H1 (cell line): Measurements from ENCODE around the gene UGGT1. TPM values are rescaled to one million over a fixed set of nuclear protein-coding genes. Genes with fewer than 3 reads are reported as not detected.
"Not testable (repeated sequence)": the region's sequence is repeated elsewhere in the genome, so short reads cannot be mapped to it uniquely, and the experiment has no call there.

Source experiments
- CTCF ChIA-PET: fragments of 300-600 bp; sonication (Branson Sonifier 250); formaldehyde crosslinking; loops from one replicate; lab custom pipeline; 2021; ENCODE audit not compliant: partially characterized antibody; lab: Charles Lee
- POLR2A ChIA-PET: fragments of 300-600 bp; sonication (Branson Sonifier 250); formaldehyde crosslinking; loops from one replicate; lab custom pipeline; 2021; ENCODE audit warnings: inconsistent platforms; ENCODE audit not compliant: partially characterized antibody; lab: Charles Lee
- DNase-seq, 2 experiments: peaks; one replicate each; pipeline versions ENCODE4 v3.0.0 to v3.0.0-alpha.2; 2010 to 2022; ENCODE audit warnings: low spot score in 2 of 2, low read depth in 1 of 2, mixed read lengths in 1 of 2
- FAIRE-seq: peaks from 2 replicates; lab custom pipeline; 2011; peaks lifted over from hg19 to GRCh38; lab: Jason Lieb, UNC
- H2AFZ ChIP-seq: 2 replicates; pipeline ENCODE4 v1.8.1; 2012; ENCODE audit warnings: low read length, inconsistent platforms
- H2AK5ac ChIP-seq: 2 replicates; pipeline ENCODE4 v1.6.1; 2013; ENCODE audit warnings: low read depth, low read length
- H2BK120ac ChIP-seq: replicated peaks from 2 replicates; pipeline ENCODE3; 2013; ENCODE audit warnings: low read depth, low read length, inconsistent platforms
- H2BK12ac ChIP-seq: 2 replicates; pipeline ENCODE4 v1.6.1; 2013; ENCODE audit warnings: low read depth, low read length
- H2BK15ac ChIP-seq: 2 replicates; pipeline ENCODE4 v1.6.1; 2013; ENCODE audit warnings: low read length
- H2BK20ac ChIP-seq: 2 replicates; pipeline ENCODE4 v1.6.1; 2013; ENCODE audit warnings: low read length
- H2BK5ac ChIP-seq: 2 replicates; pipeline ENCODE4 v1.6.1; 2013; ENCODE audit warnings: low read depth, low read length
- H3K14ac ChIP-seq: 2 replicates; pipeline ENCODE4 v1.6.1; 2013; ENCODE audit warnings: inconsistent platforms; ENCODE audit not compliant: insufficient read length
- H3K18ac ChIP-seq: 2 replicates; pipeline ENCODE4 v1.6.1; 2013; ENCODE audit warnings: low read length; ENCODE audit errors: extremely low read depth
- H3K23ac ChIP-seq: 2 replicates; pipeline ENCODE4 v1.6.1; 2013; ENCODE audit warnings: inconsistent platforms; ENCODE audit not compliant: insufficient read length
- H3K23me2 ChIP-seq: 2 replicates; pipeline ENCODE4 v1.6.1; 2013; ENCODE audit warnings: low read depth, low read length
- H3K27ac ChIP-seq: 2 replicates; pipeline ENCODE4 v1.6.1; 2011; ENCODE audit warnings: low read depth, low read length, inconsistent platforms
- H3K27me3 ChIP-seq, 4 experiments: replicated peaks in 1 of 4; 1 replicate in 1 of 4; 2 replicates in 3 of 4; pipeline versions ENCODE4 v1.6.1 to v1.8.1; 2011 to 2013; ENCODE audit warnings: low read length in 3 of 4, mild to moderate bottlenecking in 3 of 4, inconsistent platforms in 2 of 4, mixed read lengths in 2 of 4, moderate library complexity in 1 of 4; ENCODE audit not compliant: control insufficient read depth in 3 of 4, insufficient read depth in 3 of 4; ENCODE audit errors: extremely low read depth in 1 of 4
- H3K36me3 ChIP-seq, 4 experiments: 2 replicates each; pipeline versions ENCODE4 v1.6.1 to v1.8.1; 2011 to 2013; ENCODE audit warnings: mild to moderate bottlenecking in 4 of 4, low read length in 3 of 4, moderate library complexity in 2 of 4, control low read depth in 1 of 4, inconsistent platforms in 1 of 4; ENCODE audit not compliant: insufficient read depth in 4 of 4, control insufficient read depth in 2 of 4
- H3K4ac ChIP-seq: replicated peaks from 2 replicates; pipeline ENCODE3; 2013; ENCODE audit warnings: low read length, low read depth, mixed read lengths, inconsistent platforms; ENCODE audit not compliant: insufficient read length
- H3K4me1 ChIP-seq, 4 experiments: replicated peaks in 1 of 4; 1 replicate in 1 of 4; 2 replicates in 3 of 4; pipeline versions ENCODE4 v1.6.1 to v1.8.1; 2011 to 2013; ENCODE audit warnings: low read length in 3 of 4, inconsistent platforms in 2 of 4, mixed read lengths in 1 of 4; ENCODE audit not compliant: insufficient read depth in 4 of 4, control insufficient read depth in 3 of 4
- H3K4me2 ChIP-seq, 2 experiments: 2 replicates each; pipeline versions ENCODE4 v1.6.1 to v1.8.1; 2011 to 2013; ENCODE audit warnings: low read depth in 2 of 2, low read length in 2 of 2, control low read depth in 1 of 2, inconsistent platforms in 1 of 2, mild to moderate bottlenecking in 1 of 2; ENCODE audit not compliant: insufficient read depth in 1 of 2
- H3K4me3 ChIP-seq, 4 experiments: fragments of 200-600, 300-600 bp in 1 of 4; sonication (generic), shearing (Covaris generic), sonication (Bioruptor Twin) in 1 of 4; 2 replicates each; pipeline versions ENCODE4 v1.5.1 to v1.8.1; 2011 to 2016; ENCODE audit warnings: low read length in 4 of 4, low read depth in 3 of 4, control low read depth in 2 of 4, inconsistent platforms in 2 of 4, mild to moderate bottlenecking in 2 of 4, mixed read lengths in 1 of 4, moderate library complexity in 1 of 4; ENCODE audit not compliant: insufficient read depth in 2 of 4; ENCODE audit errors: extremely low read depth in 1 of 4
- H3K56ac ChIP-seq: replicated peaks from 2 replicates; pipeline ENCODE3; 2013; ENCODE audit warnings: low read depth, mild to moderate bottlenecking, mixed read lengths, low read length, inconsistent platforms; ENCODE audit not compliant: insufficient read length
- H3K79me1 ChIP-seq: 2 replicates; pipeline ENCODE4 v1.6.1; 2013; ENCODE audit warnings: low read depth, low read length, control low read depth
- H3K79me2 ChIP-seq, 2 experiments: 2 replicates each; pipeline versions ENCODE4 v1.6.1 to v1.8.1; 2012 to 2013; ENCODE audit warnings: low read length in 2 of 2, mild to moderate bottlenecking in 2 of 2, inconsistent platforms in 1 of 2; ENCODE audit not compliant: insufficient read depth in 2 of 2, control insufficient read depth in 1 of 2
- H3K9ac ChIP-seq, 4 experiments: replicated peaks in 1 of 4; 1 replicate in 1 of 4; 2 replicates in 3 of 4; pipeline versions ENCODE4 v1.6.1 to v1.8.1; 2011 to 2013; ENCODE audit warnings: low read depth in 3 of 4, low read length in 3 of 4, control low read depth in 2 of 4, mild to moderate bottlenecking in 2 of 4, moderate library complexity in 2 of 4, inconsistent platforms in 1 of 4; ENCODE audit errors: extremely low read depth in 1 of 4
- H3K9me3 ChIP-seq, 2 experiments: 2 replicates each; pipeline versions ENCODE4 v1.6.1 to v1.8.1; 2012 to 2013; ENCODE audit warnings: mild to moderate bottlenecking in 2 of 2, moderate library complexity in 2 of 2, control low read depth in 1 of 2, inconsistent platforms in 1 of 2, low read depth in 1 of 2, low read length in 1 of 2, mixed read lengths in 1 of 2; ENCODE audit not compliant: insufficient read depth in 2 of 2
- H4K20me1 ChIP-seq, 2 experiments: replicated peaks in 1 of 2; 2 replicates each; pipeline versions ENCODE3 to v1.8.1; 2011 to 2013; ENCODE audit warnings: inconsistent platforms in 2 of 2, low read length in 2 of 2, mild to moderate bottlenecking in 1 of 2; ENCODE audit not compliant: insufficient read depth in 2 of 2, control insufficient read depth in 1 of 2
- H4K5ac ChIP-seq: 2 replicates; pipeline ENCODE4 v1.6.1; 2013; ENCODE audit warnings: low read length, low read depth, mixed read lengths, inconsistent platforms; ENCODE audit not compliant: insufficient read length
- H4K8ac ChIP-seq: 2 replicates; pipeline ENCODE4 v1.8.0; 2013; ENCODE audit warnings: mild to moderate bottlenecking, moderate library complexity, low read length, inconsistent platforms; ENCODE audit not compliant: insufficient read depth; ENCODE audit errors: extremely low read depth
- H4K91ac ChIP-seq: replicated peaks from 2 replicates; pipeline ENCODE3; 2013; ENCODE audit warnings: low read length, mixed read lengths, inconsistent platforms; ENCODE audit not compliant: insufficient read length
- CHD2 ChIP-seq: IDR thresholded peaks from 2 replicates; pipeline ENCODE4 v1.6.1; 2012; ENCODE audit warnings: low read length, improper control_type of control experiment
- RBBP5 ChIP-seq: IDR thresholded peaks from 2 replicates; pipeline ENCODE4 v1.7.1; 2012; ENCODE audit warnings: low read depth, mild to moderate bottlenecking, inconsistent platforms, low read length, moderate library complexity, borderline replicate concordance
- SP4 ChIP-seq: IDR thresholded peaks from 2 replicates; pipeline ENCODE4 v1.6.1; 2012; ENCODE audit warnings: low read length, inconsistent platforms
- TAF1 ChIP-seq: IDR thresholded peaks from 2 replicates; pipeline ENCODE4 v1.6.1; 2011; ENCODE audit warnings: mild to moderate bottlenecking, low read depth, low read length
- TBP ChIP-seq: IDR thresholded peaks from 2 replicates; pipeline ENCODE4 v1.6.1; 2011; ENCODE audit warnings: low read depth, low read length, improper control_type of control experiment
- WGBS, 2 experiments: shearing (Covaris generic) in 1 of 2; methylation state at CpG; one replicate each; pipeline versions ENCODE4 v1.1.6 to v1.1.7; 2013 to 2015; ENCODE audit warnings: low lambda C conversion rate in 2 of 2, mixed read lengths in 2 of 2, inconsistent platforms in 1 of 2, low coverage in 1 of 2, missing lambda C conversion rate in 1 of 2; ENCODE audit not compliant: insufficient replicate concordance in 2 of 2, insufficient coverage in 1 of 2, insufficient read length in 1 of 2; ENCODE audit errors: extremely low coverage in 1 of 2, missing lambda C conversion rate in 1 of 2; 5-methylcytosine and 5-hydroxymethylcytosine counted together
- polyA plus RNA-seq, 7 experiments: library from polyadenylated mRNA; depleted of rRNA in 3 of 7; stranded (reverse) in 5 of 7; unstranded in 2 of 7; fragments of >200 nt in 5 of 7; fragments of 200-250 nt in 2 of 7; gene quantifications; 1 replicate in 5 of 7; 2 replicates in 1 of 7; 4 replicates in 1 of 7; pipeline versions ENCODE4 v1.2.1 to v1.2.3, GENCODE V29; 2011 to 2013; ENCODE audit warnings: missing spikeins in 2 of 7, mixed read lengths in 2 of 7
- total RNA-seq: library from RNA; stranded (reverse); fragmentation: NEBNext Ultra II Directional; extraction: Animal tissue kit (Norgen Biotek cat#: 25700); gene quantifications from 2 replicates; pipeline ENCODE4 v1.2.1, GENCODE V29; 2021

Gene UGGT1
- total and polyA plus RNA-seq, 2 of the 8 experiments (the other 6 are each of a cell fraction or from before 2014, with no cell fraction given), result 14.9 to 57.3 TPM

GRCh38 chr2:128208023-128208422 is 117.0 kb downstream of the UGGT1 start (continued):
- TF ChIP-seq CHD2, result no peak
- TF ChIP-seq RBBP5, result no peak
- TF ChIP-seq TAF1, result no peak
- TF ChIP-seq TBP, result no peak
- no peak for TF ChIP-seq SP4

DNA sequence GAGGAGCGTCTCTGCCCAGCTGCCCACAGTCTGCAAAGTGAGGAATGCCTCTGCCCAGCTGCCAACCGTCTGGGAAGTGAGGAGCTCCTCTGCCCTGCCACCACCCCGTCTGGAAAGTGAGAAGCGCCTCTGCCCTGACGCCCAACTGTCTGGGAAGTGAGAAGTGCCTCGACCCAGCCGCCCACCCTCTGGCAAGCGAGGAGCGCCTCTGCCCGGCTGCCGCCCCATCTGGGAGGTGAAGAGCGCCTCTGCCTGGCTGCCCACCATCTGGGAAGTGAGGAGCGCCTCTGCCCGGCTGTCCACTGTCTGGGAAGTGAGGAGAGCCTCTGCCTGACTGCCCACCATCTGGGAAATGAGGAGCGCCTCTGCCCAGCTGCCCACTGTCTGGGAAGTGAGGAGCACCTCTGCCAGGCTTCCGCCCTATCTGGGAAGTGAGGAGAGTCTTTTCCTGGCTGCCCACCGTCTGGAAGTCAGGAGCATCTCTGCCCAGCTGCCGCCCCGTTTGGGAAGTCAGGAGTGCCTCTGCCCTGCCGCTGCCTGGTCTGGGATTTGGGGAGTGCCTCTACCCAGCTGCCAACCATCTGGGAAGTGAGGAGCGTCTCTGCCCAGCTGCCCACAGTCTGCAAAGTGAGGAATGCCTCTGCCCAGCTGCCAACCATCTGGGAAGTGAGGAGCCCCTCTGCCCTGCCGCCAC is 117.8 kb downstream of the UGGT1 start:
- H3K23ac ChIP-seq, H2BK20ac ChIP-seq, CTCF ChIA-PET, H3K56ac ChIP-seq, H4K5ac ChIP-seq, H4K20me1 ChIP-seq, H3K27ac ChIP-seq, POLR2A ChIA-PET, H3K4me2 ChIP-seq, H2BK15ac ChIP-seq, H2BK12ac ChIP-seq, H3K9ac ChIP-seq, H2BK5ac ChIP-seq, H3K4me3 ChIP-seq, H2AK5ac ChIP-seq, H3K79me2 ChIP-seq, H2AFZ ChIP-seq, H3K14ac ChIP-seq, H3K4me1 ChIP-seq, H3K23me2 ChIP-seq, FAIRE-seq, H3K79me1 ChIP-seq, H3K27me3 ChIP-seq, H2BK120ac ChIP-seq, H3K18ac ChIP-seq, H4K8ac ChIP-seq, H3K36me3 ChIP-seq, DNase-seq, H4K91ac ChIP-seq, H3K4ac ChIP-seq: not testable (repeated sequence)
- H3K9me3 ChIP-seq, result peaks cover 0 to 26% of the 10 kb centered on the region in 2 experiments; a peak in 2 of 4 replicates
- 81% methylated on average over 7 of the region's 22 CpGs; no CpG with 5 or more reads in 1 of the 2 experiments for WGBS, 2 experiments
